SU-DHL-6 (cell line): ENCODE results near the gene NRF1.

Experiments
- EZH2phosphoT487 ChIP-seq: fragments of 200-600 bp; sonication (generic), shearing (Covaris generic); conservative IDR thresholded peaks from 2 replicates; pipeline ENCODE4 v1.6.1; 2018; ENCODE audit warnings: mild to moderate bottlenecking, antibody characterized with exemption, low read length, moderate library complexity, mixed read lengths
- TF ChIP-seq, protein P1 (sequence below): fragments of 200-600 bp; sonication (generic); IDR thresholded peaks from one replicate; pipeline ENCODE4 v1.5.1; 2017; ENCODE audit warnings: antibody characterized with exemption, mild to moderate bottlenecking, low read length, moderate library complexity; ENCODE audit not compliant: insufficient read depth, poor library complexity, severe bottlenecking

DNA sequence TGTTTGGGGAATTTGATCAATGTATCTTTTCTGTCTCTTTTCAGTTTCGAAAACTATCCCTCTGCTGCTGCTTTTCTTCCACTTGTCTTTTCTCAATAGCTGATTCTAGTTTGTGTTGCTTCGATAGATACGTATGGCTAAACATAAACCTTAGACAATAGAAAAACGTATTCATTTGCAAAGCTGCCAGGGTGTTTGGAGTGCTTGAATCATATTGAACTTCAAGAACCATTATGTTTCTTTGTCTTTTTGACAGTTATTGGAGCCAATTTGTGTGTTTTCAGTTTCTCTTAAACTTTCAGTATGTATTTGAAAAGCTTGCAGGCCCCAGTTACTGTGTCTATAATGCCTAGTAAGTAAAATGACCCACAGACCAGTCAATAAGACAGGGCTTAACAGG is 25.1 kb downstream of the NRF1 start:
- TF ChIP-seq, protein P1, sequence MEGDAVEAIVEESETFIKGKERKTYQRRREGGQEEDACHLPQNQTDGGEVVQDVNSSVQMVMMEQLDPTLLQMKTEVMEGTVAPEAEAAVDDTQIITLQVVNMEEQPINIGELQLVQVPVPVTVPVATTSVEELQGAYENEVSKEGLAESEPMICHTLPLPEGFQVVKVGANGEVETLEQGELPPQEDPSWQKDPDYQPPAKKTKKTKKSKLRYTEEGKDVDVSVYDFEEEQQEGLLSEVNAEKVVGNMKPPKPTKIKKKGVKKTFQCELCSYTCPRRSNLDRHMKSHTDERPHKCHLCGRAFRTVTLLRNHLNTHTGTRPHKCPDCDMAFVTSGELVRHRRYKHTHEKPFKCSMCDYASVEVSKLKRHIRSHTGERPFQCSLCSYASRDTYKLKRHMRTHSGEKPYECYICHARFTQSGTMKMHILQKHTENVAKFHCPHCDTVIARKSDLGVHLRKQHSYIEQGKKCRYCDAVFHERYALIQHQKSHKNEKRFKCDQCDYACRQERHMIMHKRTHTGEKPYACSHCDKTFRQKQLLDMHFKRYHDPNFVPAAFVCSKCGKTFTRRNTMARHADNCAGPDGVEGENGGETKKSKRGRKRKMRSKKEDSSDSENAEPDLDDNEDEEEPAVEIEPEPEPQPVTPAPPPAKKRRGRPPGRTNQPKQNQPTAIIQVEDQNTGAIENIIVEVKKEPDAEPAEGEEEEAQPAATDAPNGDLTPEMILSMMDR, result no peak
- no peak for TF ChIP-seq EZH2phosphoT487
